Fibroblast of mammary gland (primary cell): ENCODE results near the gene ANAPC2.
A peak's percentile ranks its signal among the peaks of the same experiment; 100 is the strongest.

Experiments used
- DNase-seq: peaks from one replicate; pipeline ENCODE4 v3.0.0-alpha.2; 2010; ENCODE audit warnings: low read depth
- H3K4me3 ChIP-seq: 2 replicates; pipeline ENCODE4 v1.5.1; 2011; ENCODE audit warnings: low read depth, mild to moderate bottlenecking, low read length, moderate library complexity; ENCODE audit not compliant: control insufficient read depth
- TF ChIP-seq, protein P1 (sequence below): conservative IDR thresholded peaks from 2 replicates; pipeline ENCODE4 v1.5.1; 2011; ENCODE audit warnings: low read depth, low read length, inconsistent platforms; ENCODE audit not compliant: control insufficient read depth, insufficient read depth

The ANAPC2 gene

DNA sequence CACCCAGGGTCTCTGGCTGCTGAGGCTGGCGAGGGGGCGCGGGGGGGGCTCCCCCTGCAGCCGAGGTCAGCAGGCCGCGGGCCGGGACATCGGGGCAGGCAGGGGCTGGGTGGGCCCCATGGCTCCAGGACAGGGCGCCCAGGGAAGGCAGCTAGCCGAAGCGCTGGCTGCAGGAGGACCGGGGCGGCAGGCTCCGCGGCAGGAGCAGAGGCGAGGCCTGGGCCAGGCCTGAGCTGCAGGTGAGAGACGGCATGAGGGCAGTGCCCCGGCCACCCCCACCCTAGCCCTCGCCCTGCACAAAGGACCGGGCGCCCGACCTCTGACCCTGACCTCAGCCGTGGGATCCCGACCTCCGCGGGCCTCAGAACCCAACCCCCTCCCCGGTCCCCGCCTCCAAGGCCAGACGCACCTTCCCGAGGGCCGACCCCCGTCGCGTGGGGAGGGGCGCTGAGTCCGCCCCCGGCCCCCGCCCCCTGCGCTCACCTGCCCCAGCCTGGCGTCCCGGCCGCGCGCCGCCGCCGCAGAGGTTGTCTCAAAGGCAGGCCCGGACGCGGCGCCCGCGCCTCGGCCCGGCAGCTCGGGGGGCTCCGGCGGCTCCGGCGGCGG is 33.2 kb upstream of the ANAPC2 start:
- no peak for DNase-seq
- H3K4me3 ChIP-seq, result no peak overlapping the region
- TF ChIP-seq, protein P1, sequence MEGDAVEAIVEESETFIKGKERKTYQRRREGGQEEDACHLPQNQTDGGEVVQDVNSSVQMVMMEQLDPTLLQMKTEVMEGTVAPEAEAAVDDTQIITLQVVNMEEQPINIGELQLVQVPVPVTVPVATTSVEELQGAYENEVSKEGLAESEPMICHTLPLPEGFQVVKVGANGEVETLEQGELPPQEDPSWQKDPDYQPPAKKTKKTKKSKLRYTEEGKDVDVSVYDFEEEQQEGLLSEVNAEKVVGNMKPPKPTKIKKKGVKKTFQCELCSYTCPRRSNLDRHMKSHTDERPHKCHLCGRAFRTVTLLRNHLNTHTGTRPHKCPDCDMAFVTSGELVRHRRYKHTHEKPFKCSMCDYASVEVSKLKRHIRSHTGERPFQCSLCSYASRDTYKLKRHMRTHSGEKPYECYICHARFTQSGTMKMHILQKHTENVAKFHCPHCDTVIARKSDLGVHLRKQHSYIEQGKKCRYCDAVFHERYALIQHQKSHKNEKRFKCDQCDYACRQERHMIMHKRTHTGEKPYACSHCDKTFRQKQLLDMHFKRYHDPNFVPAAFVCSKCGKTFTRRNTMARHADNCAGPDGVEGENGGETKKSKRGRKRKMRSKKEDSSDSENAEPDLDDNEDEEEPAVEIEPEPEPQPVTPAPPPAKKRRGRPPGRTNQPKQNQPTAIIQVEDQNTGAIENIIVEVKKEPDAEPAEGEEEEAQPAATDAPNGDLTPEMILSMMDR, result no peak

DNA sequence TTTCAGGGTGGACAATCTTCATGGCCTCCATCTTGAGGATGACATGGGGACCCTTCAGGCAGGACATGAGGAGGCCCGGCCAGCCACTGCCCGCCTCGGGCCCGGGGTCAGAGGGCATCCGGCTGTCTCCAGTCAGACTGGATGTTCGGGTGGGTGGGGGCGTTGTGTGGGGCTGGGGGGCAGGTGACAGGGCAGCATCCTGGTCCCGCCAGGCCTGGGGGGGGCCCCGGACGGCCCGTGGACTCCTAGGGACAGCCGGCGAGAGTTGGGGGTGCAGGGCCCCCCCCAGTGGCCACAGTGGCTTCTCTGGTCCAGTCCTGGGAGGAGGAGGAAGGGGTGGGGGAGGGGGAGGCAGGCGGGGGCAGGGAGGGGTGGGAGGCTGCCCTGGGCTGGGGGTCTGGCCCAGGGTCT is 32.7 kb upstream of the ANAPC2 start:
- no peak for DNase-seq
- no peak overlapping the region for H3K4me3 ChIP-seq
- TF ChIP-seq, protein P1, result no peak

DNA sequence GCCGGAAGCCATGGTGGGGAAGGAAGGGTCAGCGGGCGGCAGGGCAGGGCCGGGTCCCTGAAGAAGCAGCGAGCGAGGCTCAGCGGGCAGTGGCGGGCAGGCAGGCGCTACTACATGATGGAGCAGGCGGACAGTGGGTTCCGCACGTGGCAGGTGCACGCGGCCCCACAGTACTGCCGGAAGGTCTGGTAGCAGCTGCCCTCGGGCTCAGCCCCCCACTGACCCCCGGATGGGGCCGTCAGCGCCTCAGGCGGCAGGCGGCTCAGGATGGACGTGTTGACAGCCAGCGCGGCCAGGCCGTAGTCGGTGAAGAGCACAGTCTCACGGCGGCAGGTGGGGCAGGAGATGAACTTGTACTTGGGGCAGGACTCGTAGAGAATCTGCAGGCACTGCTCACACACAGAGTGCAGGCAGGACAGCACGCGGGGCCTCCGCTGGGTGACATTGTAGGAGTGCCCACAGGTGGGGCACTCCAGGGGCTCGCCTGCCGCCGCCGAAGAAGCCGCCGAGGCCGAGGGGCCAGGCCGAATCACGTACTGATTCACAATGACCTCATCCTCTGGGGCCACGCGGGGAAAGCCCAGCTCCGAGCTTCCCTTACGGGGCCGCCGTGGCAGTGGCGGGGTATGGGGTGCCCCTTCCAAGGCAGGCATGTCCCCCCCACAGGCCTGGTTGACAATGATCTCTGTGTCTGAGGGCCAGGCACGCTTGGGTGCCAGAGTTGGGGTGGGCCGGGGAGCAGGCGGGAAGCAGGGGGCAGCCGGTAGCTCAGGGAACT is 32.1 kb upstream of the ANAPC2 start:
- TF ChIP-seq, protein P1, result no peak
- H3K4me3 ChIP-seq, result no peak overlapping the region
- no peak for DNase-seq

DNA sequence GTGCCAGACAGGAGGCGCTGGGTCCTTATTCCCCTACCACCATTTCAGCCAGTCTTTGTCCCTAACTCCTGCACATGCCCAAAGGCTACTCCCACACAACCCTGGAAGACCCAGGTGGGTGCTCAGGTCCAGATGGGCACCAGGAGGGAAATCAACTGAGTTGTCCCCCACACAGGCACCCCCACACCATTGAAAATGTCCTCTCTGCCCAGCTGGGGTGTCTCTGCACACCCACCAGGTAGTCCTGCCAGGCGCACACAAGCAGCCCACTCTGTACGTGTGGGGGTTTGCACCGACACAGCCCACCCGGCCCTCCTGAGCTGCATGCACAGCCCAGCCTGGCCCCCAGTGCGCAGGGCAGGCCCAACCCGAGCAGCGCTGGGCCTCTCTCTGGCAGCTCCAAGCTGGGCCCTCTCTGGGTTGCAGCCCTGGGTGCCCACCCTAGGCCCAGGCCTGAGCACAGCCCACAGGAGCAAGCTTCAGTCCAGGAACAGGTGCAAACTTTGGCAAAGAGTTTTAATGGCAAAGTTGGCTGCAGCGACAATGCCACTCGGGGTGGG is 31.5 kb upstream of the ANAPC2 start:
- TF ChIP-seq, protein P1, result no peak
- no peak for DNase-seq
- H3K4me3 ChIP-seq, result no peak overlapping the region

DNA sequence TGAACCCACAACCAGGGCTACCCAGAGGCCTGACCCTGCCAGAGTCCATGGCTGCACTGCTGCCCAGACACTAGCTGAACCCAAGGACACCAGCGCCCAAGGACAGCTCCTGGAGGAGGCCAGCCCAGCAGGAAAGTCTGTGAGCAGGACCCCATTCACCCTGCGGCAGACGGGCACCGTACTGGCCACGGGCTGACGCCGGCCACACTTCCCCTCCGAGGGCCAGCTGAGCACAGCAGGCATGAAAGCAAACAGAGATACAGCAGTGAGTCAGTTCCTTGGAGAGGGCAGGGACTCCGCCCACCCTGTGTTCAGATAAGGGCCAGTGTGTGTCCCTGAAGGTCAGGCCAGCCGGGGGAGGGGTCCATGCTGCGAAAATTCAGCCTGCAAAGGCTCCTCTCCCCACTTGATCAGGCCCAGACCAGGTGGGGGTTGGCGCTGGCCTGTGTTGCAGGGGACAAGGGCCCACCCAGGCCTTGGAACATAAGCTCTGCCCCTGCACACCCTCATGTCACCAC is 30.5 kb upstream of the ANAPC2 start:
- no peak overlapping the region for H3K4me3 ChIP-seq
- DNase-seq, result peak; percentile 14
- TF ChIP-seq, protein P1, result no peak

DNA sequence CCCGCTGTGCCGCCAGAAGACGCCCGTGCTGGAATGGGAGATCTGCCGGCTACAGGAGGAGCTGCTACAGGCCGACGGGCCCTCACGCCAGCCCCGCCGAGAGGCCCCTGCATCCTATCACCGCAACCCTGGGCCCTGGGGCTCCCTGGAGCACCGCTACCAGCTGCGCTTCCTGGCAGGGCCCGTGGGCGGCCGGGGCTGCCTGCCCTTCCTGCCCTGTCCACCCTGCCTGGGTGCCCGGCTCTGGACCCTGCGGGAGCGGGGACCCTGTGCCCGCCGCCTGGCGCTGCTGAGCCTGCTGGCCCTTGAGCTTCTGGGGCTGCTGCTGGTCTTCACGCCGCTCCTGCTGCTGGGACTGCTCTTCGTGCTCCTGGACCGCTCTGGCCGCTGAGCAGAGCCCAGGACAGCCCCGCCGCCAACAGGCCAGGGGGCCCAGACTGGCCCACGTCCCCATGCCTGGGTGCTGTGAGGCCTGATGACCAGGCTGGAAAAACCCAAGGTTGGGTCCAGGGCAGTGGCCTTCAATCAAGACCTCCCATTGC is 29.9 kb upstream of the ANAPC2 start:
- H3K4me3 ChIP-seq, result no peak overlapping the region
- TF ChIP-seq, protein P1, result no peak
- DNase-seq, result no peak
